Activated CD8-positive, alpha-beta memory T cell treated with anti-CD3 and anti-CD28 coated beads, Interleukin-2, amount 10 ng/mL, durations not matched to agents 7 days and 5 days (primary cell): ENCODE results near the gene ARHGAP10. TPM values are rescaled to one million over a fixed set of nuclear protein-coding genes. Genes with fewer than 3 reads are reported as not detected.
"Not testable (repeated sequence)": the region's sequence is repeated elsewhere in the genome, so short reads cannot be mapped to it uniquely, and the experiment has no call there.

Experiments used
- ATAC-seq: fragments of 150-1000 bp; cut with Tn5 transposase; one replicate; pipeline ENCODE4 v1.10.0; 2021; ENCODE audit warnings: moderate library complexity
- CTCF ChIA-PET: fragments of 350-600 bp; sonication (Branson Sonifier 250); formaldehyde crosslinking; loops from one replicate; lab custom pipeline; 2021; ENCODE audit warnings: antibody characterized with exemption; lab: Charles Lee
- DNase-seq: peaks from one replicate; pipeline ENCODE4 v3.0.0-alpha.2; 2020
- H3K27ac Mint-ChIP-seq: one replicate; pipeline ENCODE4 v1.8.0; 2021; ENCODE audit warnings: mild to moderate bottlenecking, mixed read lengths
- H3K27me3 Mint-ChIP-seq: one replicate; pipeline ENCODE4 v1.8.0; 2021; ENCODE audit warnings: mixed read lengths
- H3K36me3 Mint-ChIP-seq: one replicate; pipeline ENCODE4 v1.8.0; 2021; ENCODE audit warnings: mild to moderate bottlenecking, mixed read lengths
- H3K4me1 Mint-ChIP-seq: one replicate; pipeline ENCODE4 v1.8.0; 2021; ENCODE audit warnings: mixed read lengths
- H3K4me3 Mint-ChIP-seq: one replicate; pipeline ENCODE4 v1.8.0; 2021; ENCODE audit warnings: mild to moderate bottlenecking, moderate library complexity, mixed read lengths
- H3K9me3 Mint-ChIP-seq: one replicate; pipeline ENCODE4 v1.8.0; 2022; ENCODE audit warnings: low read depth, mixed read lengths
- total RNA-seq, 2 experiments: library from RNA; stranded (reverse); gene quantifications; one replicate each; pipeline ENCODE4 v1.2.3, GENCODE V29; 2021

ARHGAP10 gene
- total RNA-seq, 2 experiments from 2014 or later = 12.1 to 18.8 TPM

GRCh38 chr4:147794314-147794680, 62.4 kb downstream of the ARHGAP10 start:
- peaks cover 5% of the 10 kb centered on the region for H3K27me3 Mint-ChIP-seq
- peak overlapping the region; percentile 85 for H3K27ac Mint-ChIP-seq
- no peak for DNase-seq
- CTCF ChIA-PET = interaction anchor here (0.9 to 3.3 kb wide), 4 partner anchors 10 to 72 kb away, joined by 3 to 16 read pairs (median 4); no protein-coding TSS in a partner anchor
- H3K9me3 Mint-ChIP-seq = no peaks in the 10 kb centered on the region
- H3K4me3 Mint-ChIP-seq = peak overlapping the region; percentile 57
- ATAC-seq = peak; percentile 73
- H3K36me3 Mint-ChIP-seq = peaks cover 15% of the 10 kb centered on the region
- peaks cover 56% of the 10 kb centered on the region for H3K4me1 Mint-ChIP-seq

GRCh38 chr4:147794787-147795413, 63.0 kb downstream of the ARHGAP10 start:
- Mint-ChIP-seq H3K9me3 (no peaks in the 10 kb centered on the region), H3K27ac (peak overlapping the region; percentile 85), H3K36me3 (peaks cover 15% of the 10 kb centered on the region), H3K27me3 (peaks cover 5% of the 10 kb centered on the region), H3K4me1 (peaks cover 62% of the 10 kb centered on the region), H3K4me3 (peak overlapping the region; percentile 57)
- ATAC-seq = peak; percentile 58
- CTCF ChIA-PET = interaction anchor here (0.9 to 3.3 kb wide), 6 partner anchors 9 to 86 kb away, joined by 3 to 16 read pairs (median 4); no protein-coding TSS in a partner anchor
- DNase-seq = no peak

- ATAC-seq, H3K27ac Mint-ChIP-seq, H3K4me3 Mint-ChIP-seq, DNase-seq, H3K9me3 Mint-ChIP-seq: not testable (repeated sequence)
- CTCF ChIA-PET = interaction anchor here (0.6 kb wide), 1 partner anchor 68 kb away, joined by 3 read pairs; no protein-coding TSS in a partner anchor
- Mint-ChIP-seq H3K4me1 (peaks cover 55% of the 10 kb centered on the region), H3K27me3 (peaks cover 16% of the 10 kb centered on the region), H3K36me3 (peaks cover 26% of the 10 kb centered on the region)
These were observed 67.2 kb downstream of the ARHGAP10 start for GRCh38 chr4:147799057-147799456.

GRCh38 chr4:147799986-147800555, 68.2 kb downstream of the ARHGAP10 start:
- peaks cover 16% of the 10 kb centered on the region for H3K27me3 Mint-ChIP-seq
- peaks cover 48% of the 10 kb centered on the region for H3K4me1 Mint-ChIP-seq
- no peaks in the 10 kb centered on the region for H3K9me3 Mint-ChIP-seq
- peak; percentile 90 for DNase-seq
- peak overlapping the region; percentile 41 for H3K4me3 Mint-ChIP-seq
- CTCF ChIA-PET = interaction anchor here (0.7 kb wide), 1 partner anchor 10 kb away, joined by 3 read pairs; no protein-coding TSS in a partner anchor
- H3K27ac Mint-ChIP-seq = peak overlapping the region; percentile 75
- H3K36me3 Mint-ChIP-seq = peaks cover 27% of the 10 kb centered on the region
- ATAC-seq = peak; percentile 94

GRCh38 chr4:147801820-147802219, 69.9 kb downstream of the ARHGAP10 start:
- DNase-seq (no peak), ATAC-seq (no peak)
- H3K27ac Mint-ChIP-seq = no peak overlapping the region
- CTCF ChIA-PET = interaction anchor here (1.1 kb wide), 1 partner anchor 62 kb away, joined by 3 read pairs; no protein-coding TSS in a partner anchor
- peaks cover 16% of the 10 kb centered on the region for H3K27me3 Mint-ChIP-seq
- no peaks in the 10 kb centered on the region for H3K9me3 Mint-ChIP-seq
- H3K4me3 Mint-ChIP-seq = no peak overlapping the region
- peaks cover 25% of the 10 kb centered on the region for H3K36me3 Mint-ChIP-seq
- peaks cover 42% of the 10 kb centered on the region for H3K4me1 Mint-ChIP-seq

- H3K9me3 Mint-ChIP-seq = no peaks in the 10 kb centered on the region
- CTCF ChIA-PET = interaction anchor here (1.1 kb wide), 1 partner anchor 62 kb away, joined by 3 read pairs; no protein-coding TSS in a partner anchor
- H3K4me1 Mint-ChIP-seq = peaks cover 37% of the 10 kb centered on the region
- no peak overlapping the region for H3K4me3 Mint-ChIP-seq
- H3K36me3 Mint-ChIP-seq = peaks cover 20% of the 10 kb centered on the region
- DNase-seq (no peak), ATAC-seq (no peak)
- peaks cover 13% of the 10 kb centered on the region for H3K27me3 Mint-ChIP-seq
- no peak overlapping the region for H3K27ac Mint-ChIP-seq
These were observed 70.5 kb downstream of the ARHGAP10 start for GRCh38 chr4:147802346-147802745.

- peaks cover 11% of the 10 kb centered on the region for H3K36me3 Mint-ChIP-seq
- no peak overlapping the region for H3K27ac Mint-ChIP-seq
- peaks cover 11% of the 10 kb centered on the region for H3K27me3 Mint-ChIP-seq
- H3K4me1 Mint-ChIP-seq = peaks cover 11% of the 10 kb centered on the region
- no peak overlapping the region for H3K4me3 Mint-ChIP-seq
- no peak for DNase-seq
- no peaks in the 10 kb centered on the region for H3K9me3 Mint-ChIP-seq
- no peak for ATAC-seq
- CTCF ChIA-PET = no interaction called here
These were observed 74.1 kb downstream of the ARHGAP10 start for GRCh38 chr4:147805946-147806345.

GRCh38 chr4:147808447-147808846, 76.6 kb downstream of the ARHGAP10 start:
- Mint-ChIP-seq H3K4me1 (peaks cover 6% of the 10 kb centered on the region), H3K36me3 (peaks cover 4% of the 10 kb centered on the region), H3K9me3 (no peaks in the 10 kb centered on the region), H3K27ac (no peak overlapping the region), H3K4me3 (no peak overlapping the region), H3K27me3 (no peaks in the 10 kb centered on the region)
- no peak for DNase-seq
- CTCF ChIA-PET = no interaction called here
- ATAC-seq = no peak

- DNase-seq = no peak
- Mint-ChIP-seq H3K4me3 (no peak overlapping the region), H3K27ac (no peak overlapping the region), H3K4me1 (peaks cover 5% of the 10 kb centered on the region), H3K36me3 (peaks cover 1% of the 10 kb centered on the region), H3K9me3 (no peaks in the 10 kb centered on the region), H3K27me3 (no peaks in the 10 kb centered on the region)
- CTCF ChIA-PET = interaction anchor here (1.0 to 1.2 kb wide), 2 partner anchors 9 to 120 kb away, joined by 3 read pairs; no protein-coding TSS in a partner anchor
- no peak for ATAC-seq
These were observed 77.3 kb downstream of the ARHGAP10 start for GRCh38 chr4:147809211-147809610.

- Mint-ChIP-seq H3K4me3 (no peak overlapping the region), H3K27ac (no peak overlapping the region), H3K36me3 (no peaks in the 10 kb centered on the region), H3K9me3 (no peaks in the 10 kb centered on the region), H3K4me1 (peaks cover 11% of the 10 kb centered on the region), H3K27me3 (no peaks in the 10 kb centered on the region)
- ATAC-seq = no peak
- no peak for DNase-seq
- CTCF ChIA-PET = interaction anchor here (0.9 to 1.2 kb wide), 3 partner anchors 17 to 55 kb away, joined by 3 to 4 read pairs (median 4); no protein-coding TSS in a partner anchor
These were observed 80.0 kb downstream of the ARHGAP10 start for GRCh38 chr4:147811878-147812277.

- DNase-seq (no peak), ATAC-seq (no peak)
- no peak overlapping the region for H3K4me3 Mint-ChIP-seq
- H3K27ac Mint-ChIP-seq = no peak overlapping the region
- H3K9me3 Mint-ChIP-seq = no peaks in the 10 kb centered on the region
- H3K36me3 Mint-ChIP-seq = no peaks in the 10 kb centered on the region
- CTCF ChIA-PET = interaction anchor here (1.2 to 1.4 kb wide), 2 partner anchors 14 to 33 kb away, joined by 3 read pairs; no protein-coding TSS in a partner anchor
- peaks cover 9% of the 10 kb centered on the region for H3K4me1 Mint-ChIP-seq
- no peaks in the 10 kb centered on the region for H3K27me3 Mint-ChIP-seq
These were observed 81.4 kb downstream of the ARHGAP10 start for GRCh38 chr4:147813109-147813773.

GRCh38 chr4:147813973-147814372, 82.1 kb downstream of the ARHGAP10 start:
- H3K4me1 Mint-ChIP-seq = peaks cover 9% of the 10 kb centered on the region
- no peaks in the 10 kb centered on the region for H3K36me3 Mint-ChIP-seq
- no peak overlapping the region for H3K27ac Mint-ChIP-seq
- no peaks in the 10 kb centered on the region for H3K27me3 Mint-ChIP-seq
- CTCF ChIA-PET = interaction anchor here (1.2 to 1.4 kb wide), 2 partner anchors 14 to 32 kb away, joined by 3 read pairs; no protein-coding TSS in a partner anchor
- no peaks in the 10 kb centered on the region for H3K9me3 Mint-ChIP-seq
- DNase-seq = no peak
- no peak overlapping the region for H3K4me3 Mint-ChIP-seq
- ATAC-seq = no peak

- H3K36me3 Mint-ChIP-seq = no peaks in the 10 kb centered on the region
- H3K4me3 Mint-ChIP-seq = no peak overlapping the region
- DNase-seq (no peak), ATAC-seq (no peak)
- CTCF ChIA-PET = no interaction called here
- H3K4me1 Mint-ChIP-seq = peaks cover 9% of the 10 kb centered on the region
- H3K27me3 Mint-ChIP-seq = no peaks in the 10 kb centered on the region
- H3K27ac Mint-ChIP-seq = no peak overlapping the region
- H3K9me3 Mint-ChIP-seq = no peaks in the 10 kb centered on the region
These were observed 82.5 kb downstream of the ARHGAP10 start for GRCh38 chr4:147814376-147814775.
